ENCODE measurements around the gene FAM78B.

The FAM78B gene

GRCh38 chr1:166063701-166064100 lies 103.1 kb downstream of the FAM78B start:
- no peak for DNase-seq

- DNase-seq = no peak
Measured at GRCh38 chr1:166062421-166063070, 104.3 kb downstream of the FAM78B start.

- no peak for DNase-seq
Measured at GRCh38 chr1:166057650-166058049, 109.2 kb downstream of the FAM78B start.

GRCh38 chr1:166053395-166053794 lies 113.4 kb downstream of the FAM78B start:
- no peak for DNase-seq

- DNase-seq = no peak
Measured at GRCh38 chr1:166040202-166040997, 126.4 kb downstream of the FAM78B start.

GRCh38 chr1:166039436-166040201 lies 127.2 kb downstream of the FAM78B start:
- no peak for DNase-seq

- DNase-seq = no peak
Measured at GRCh38 chr1:166036092-166036491, 130.7 kb downstream of the FAM78B start.

- peak; percentile 17 to 58 for DNase-seq
Measured at GRCh38 chr1:166032572-166033371, 134.0 kb downstream of the FAM78B start.

- no peak for DNase-seq
Measured at GRCh38 chr1:166031932-166032571, 134.7 kb downstream of the FAM78B start.

- no peak for DNase-seq
Measured at GRCh38 chr1:166029196-166029945, 137.4 kb downstream of the FAM78B start.

- no peak for DNase-seq
Measured at GRCh38 chr1:166026555-166026954, 140.2 kb downstream of the FAM78B start.

GRCh38 chr1:166026143-166026542 lies 140.7 kb downstream of the FAM78B start:
- DNase-seq = no peak

GRCh38 chr1:166020210-166020609 lies 146.6 kb downstream of the FAM78B start:
- DNase-seq = no peak
